GM21529 (cell line): Measurements from ENCODE around the gene SPG7.
"Not testable (repeated sequence)": the region's sequence is repeated elsewhere in the genome, so short reads cannot be mapped to it uniquely, and the experiment has no call there.

Experiments
- ATAC-seq: cut with Tn5 transposase; IDR thresholded peaks from one replicate; pipeline ENCODE4 v1.9.1; 2021; ENCODE audit not compliant: unreplicated experiment

Gene SPG7

GRCh38 chr16:89561142-89561883 is 53.1 kb downstream of the SPG7 start:
- no peak for ATAC-seq

GRCh38 chr16:89561884-89562599 is 53.8 kb downstream of the SPG7 start:
- no peak for ATAC-seq

GRCh38 chr16:89562939-89563338 is 54.7 kb downstream of the SPG7 start:
- no peak for ATAC-seq

GRCh38 chr16:89563639-89564392 is 55.6 kb downstream of the SPG7 start:
- no peak for ATAC-seq

- ATAC-seq, result no peak
Measured at GRCh38 chr16:89564476-89565255, 56.5 kb downstream of the SPG7 start.

- no peak for ATAC-seq
Measured at GRCh38 chr16:89565256-89565505, 57.0 kb downstream of the SPG7 start.

DNA sequence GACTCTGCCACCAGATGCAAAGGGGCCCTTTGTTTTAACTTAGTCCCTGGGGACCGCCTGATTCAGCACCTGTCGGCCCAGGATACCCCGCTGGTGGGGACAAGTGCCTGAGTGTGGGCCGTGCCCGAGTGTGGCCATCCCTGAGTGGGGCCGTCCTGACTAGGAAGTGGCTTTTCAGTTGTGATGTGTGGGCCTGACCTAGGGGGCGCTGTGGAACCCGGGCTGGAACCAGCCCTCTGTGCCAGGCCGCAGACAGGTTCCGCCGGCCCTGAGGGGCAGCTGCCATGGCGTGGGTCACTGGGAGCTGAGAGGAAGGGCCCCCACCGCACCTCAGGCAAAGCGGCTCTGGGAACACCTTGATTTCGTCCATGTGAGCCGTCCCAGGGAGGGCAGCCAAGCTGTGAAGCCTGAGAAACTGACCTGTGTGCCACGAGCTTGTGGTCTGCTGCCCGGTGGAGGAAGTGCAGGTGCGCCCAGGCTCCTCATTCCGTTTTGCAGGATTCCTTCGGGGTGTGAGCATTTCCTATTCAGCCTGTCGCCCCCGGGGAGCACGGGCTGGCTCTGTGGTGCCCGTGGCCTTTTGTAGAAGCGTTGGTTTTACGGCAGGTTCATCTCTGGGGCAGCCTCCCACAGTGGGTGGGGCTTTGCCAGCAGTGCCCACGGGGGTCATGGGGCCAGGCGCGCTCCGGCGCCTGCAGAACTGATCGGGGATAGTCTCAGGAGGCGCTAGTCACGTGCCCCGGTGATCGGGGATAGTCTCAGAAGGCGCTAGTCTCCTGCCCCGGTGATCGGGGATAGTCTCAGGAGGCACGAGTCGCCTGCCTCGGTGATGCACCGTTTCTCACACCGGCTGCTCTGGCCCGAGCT is 57.5 kb downstream of the SPG7 start:
- ATAC-seq, result no peak

DNA sequence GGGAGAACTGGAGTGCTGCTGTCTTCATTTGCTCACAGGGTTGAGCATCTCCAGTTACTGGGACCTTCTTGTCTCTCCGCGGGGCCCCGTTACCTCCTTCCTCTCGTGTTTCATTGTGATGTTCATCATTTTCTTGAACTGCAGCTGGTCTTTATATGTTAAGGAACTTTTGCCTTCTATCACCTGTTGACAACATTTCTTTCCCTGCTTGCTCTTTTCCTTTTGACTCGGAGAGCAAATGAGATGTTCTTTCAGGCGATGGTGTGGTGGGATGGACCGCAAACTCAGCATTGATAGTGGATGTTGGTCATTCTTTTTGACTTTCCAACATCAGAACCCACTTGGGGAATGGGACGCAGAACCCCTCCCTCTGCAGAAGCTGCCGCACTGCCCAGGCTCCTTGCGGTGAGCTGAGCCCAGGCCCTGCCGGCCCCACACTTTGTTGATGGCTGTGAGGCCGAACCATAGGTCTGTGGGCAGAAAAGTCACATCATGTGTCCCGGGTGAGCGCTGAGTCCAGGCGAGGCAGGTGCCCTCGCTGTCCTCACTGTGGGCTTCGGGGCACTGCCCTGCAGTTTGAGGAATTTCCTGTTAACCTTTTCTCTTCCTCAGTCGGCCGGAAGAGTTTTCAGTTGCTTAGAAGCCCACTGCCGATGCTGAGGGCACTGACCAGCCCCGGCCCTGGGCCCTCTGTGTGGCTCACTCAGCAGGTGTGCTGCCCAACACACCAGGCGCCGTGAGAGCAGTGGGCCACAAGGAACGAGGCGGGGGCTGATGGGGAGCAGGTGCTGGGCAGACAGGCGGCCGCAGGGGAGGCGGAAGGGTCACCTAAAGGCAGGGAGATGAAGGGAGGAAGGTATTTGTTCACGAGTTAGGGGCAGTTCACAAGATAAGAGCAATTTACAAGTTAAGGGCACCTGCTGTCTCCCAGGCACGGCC is 59.7 kb downstream of the SPG7 start:
- ATAC-seq, result no peak

GRCh38 chr16:89569506-89570341 is 61.5 kb downstream of the SPG7 start:
- ATAC-seq, result no peak

DNA sequence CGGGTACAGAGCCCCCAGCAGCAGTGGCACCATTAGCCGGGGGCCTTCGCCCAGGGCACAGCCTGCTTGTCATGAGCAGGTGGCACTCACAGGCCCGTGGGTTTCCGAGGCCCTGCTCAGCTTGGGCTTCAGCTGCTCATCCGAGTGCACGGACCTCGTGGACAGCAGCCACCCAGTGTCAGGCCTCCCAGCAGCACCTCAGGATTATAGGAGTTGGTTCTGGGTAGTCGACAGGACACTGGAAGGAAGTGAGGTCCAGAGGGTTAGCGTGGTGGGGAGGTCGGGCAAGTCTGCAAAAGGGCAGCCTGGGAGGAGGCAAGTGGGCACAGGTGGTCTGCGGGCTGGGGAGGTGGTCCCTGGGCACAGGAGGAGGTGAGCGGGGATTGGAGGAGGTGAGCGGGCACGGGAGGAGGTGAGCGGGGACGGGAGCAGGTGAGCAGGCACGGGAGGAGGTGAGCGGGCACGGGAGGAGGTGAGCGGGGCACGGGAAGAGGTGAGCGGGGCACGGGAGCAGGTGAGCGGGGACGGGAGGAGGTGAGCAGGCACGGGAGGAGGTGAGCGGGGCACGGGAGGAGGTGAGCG is 62.2 kb downstream of the SPG7 start:
- ATAC-seq, result no peak

DNA sequence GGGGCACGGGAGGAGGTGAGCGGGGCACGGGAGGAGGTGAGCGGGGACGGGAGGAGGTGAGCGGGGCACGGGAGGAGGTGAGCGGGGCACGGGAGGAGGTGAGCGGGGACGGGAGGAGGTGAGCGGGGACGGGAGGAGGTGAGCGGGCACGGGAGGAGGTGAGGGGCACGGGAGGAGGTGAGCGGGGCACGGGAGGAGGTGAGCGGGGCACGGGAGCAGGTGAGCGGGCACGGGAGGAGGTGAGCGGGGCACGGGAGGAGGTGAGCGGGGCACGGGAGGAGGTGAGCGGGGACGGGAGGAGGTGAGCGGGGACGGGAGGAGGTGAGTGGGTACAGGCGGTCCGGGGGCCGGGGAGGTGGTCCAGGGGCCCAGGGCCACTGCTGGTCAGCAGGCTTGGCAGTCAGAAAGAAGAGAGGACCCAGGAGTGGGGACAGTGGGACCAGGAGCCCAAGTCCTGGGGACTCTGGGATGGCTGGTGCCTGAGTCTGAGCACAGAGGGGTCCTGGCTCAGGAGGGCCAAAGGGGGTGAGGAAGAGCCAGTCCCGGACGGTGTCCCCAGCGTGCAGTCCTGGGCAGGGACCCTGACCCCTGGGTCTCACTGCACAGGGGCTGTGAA is 62.9 kb downstream of the SPG7 start:
- ATAC-seq, result not testable (repeated sequence)

DNA sequence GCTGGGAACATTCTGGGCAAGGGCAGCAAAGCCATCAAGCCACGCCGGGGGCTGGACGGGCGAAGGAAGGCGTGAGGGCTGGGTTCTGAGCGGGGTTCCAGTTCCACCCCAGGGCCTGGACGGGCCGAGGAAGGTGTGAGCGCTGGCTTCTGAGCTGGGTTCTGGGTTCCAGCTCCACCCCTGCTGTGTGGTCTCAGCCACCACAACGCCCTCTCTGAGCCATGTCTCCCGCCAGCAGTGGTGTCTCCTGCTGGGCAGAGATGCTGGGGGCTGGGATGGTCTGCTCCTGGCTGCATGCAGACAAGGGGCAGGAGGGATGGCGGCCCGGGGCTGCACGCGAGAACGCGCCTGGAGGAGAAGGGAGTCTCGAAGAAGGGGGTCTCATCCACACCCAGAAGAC is 63.4 kb downstream of the SPG7 start:
- no peak for ATAC-seq

DNA sequence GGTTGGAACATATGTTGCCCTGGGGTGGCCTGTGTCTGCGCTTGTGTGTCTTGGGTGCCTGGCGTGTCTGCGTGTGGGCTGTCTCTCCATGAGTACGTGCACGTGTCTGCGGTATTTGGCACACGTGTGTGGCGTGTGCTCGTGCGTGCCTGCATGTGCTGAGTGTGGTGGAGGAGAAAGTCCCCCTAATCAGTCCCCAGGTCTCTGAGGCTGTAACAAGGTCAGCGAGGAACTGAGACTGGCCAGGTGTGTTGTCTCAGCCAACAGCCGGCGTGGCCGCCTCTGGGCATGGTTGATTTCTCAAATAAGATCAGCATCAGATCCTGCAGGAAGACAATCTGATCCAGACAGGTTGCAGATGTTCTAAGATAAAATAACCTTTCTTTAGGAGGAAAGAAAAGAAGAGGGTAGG is 63.9 kb downstream of the SPG7 start:
- ATAC-seq, result no peak

DNA sequence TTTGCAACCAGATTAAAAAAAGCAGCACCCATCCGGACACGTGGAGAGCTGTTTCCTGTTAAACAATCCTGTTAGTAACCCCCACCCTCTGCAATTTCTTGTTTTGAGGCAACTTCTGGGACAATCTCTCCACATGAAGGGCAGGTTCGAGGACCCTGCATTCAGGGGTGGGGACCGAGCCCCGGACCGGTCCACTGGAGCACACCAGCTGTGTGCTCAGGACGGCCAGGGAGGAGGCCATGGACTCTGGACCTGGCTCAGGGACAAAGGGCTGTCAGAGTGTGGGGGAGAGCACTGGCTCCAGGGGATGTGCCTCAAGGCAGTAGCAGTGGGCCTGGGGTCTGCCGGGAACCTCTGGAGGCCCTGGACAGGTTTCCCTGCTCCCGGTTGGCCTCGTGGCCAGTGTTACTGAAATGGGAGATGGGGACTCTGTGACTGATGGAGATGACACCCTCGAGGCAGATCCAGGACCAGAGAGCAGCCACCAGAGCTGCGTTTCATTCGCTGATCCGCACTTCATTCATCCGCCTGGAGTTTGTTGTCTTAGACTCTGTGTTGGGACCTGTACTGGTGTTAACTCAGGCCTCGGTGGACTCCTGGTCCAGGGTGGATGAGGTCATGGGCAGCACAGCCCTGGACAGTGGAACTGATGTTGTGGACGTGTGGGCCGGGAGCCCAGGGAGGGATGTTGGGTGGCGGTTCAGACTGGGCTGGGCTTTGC is 64.4 kb downstream of the SPG7 start:
- ATAC-seq, result no peak

GRCh38 chr16:89573826-89574680 is 65.8 kb downstream of the SPG7 start:
- no peak for ATAC-seq

DNA sequence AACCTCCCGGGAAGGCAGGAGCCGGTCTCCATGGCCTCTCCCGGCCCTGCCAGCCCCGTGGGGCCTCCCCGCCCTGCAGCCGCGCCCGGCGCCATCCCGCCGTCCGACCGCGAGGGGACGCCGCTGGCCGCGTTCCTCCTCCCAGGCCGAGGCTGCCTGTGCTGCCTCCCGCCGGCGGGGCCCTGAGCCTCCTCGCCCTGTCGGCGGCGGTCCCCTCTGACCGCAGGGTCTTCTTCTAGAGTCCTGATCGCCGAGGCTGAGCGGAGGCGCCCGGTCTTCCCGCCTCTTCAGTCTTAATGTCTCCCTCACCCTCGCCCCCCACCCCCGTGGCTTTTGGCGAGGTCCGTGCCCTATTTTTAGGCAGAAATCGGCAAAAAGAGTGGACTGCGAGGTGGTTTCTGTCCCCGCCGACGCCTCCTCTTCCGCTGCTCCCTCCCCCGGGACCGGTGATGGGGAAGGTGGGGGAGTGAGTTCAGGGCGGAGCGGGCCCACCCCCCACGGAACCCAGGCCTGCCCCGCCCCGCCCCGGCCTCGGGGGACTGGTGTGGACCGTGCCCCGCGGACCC is 66.6 kb downstream of the SPG7 start:
- ATAC-seq, result peak; percentile 52
